Right lobe of liver (tissue), 6 donors: ENCODE data around the gene HEXD. TPM values are rescaled to one million over a fixed set of nuclear protein-coding genes. Genes with fewer than 3 reads are reported as not detected.

Experiments used
- ATAC-seq, 4 donors: fragments of 200-7000 bp; cut with Tn5 transposase; one replicate each; pipeline ENCODE4 v1.9.1; 2020; ENCODE audit warnings: mild to moderate bottlenecking in 4 of 4, moderate library complexity in 4 of 4
- DNase-seq, 3 donors: peaks; one replicate each; pipeline ENCODE4 v3.0.0-alpha.2; 2020
- H3K27ac ChIP-seq, 3 donors: fragments of 200-600 bp; one replicate each; pipeline ENCODE4 v1.8.0; 2022
- H3K27me3 ChIP-seq, 2 donors: fragments of 200-600 bp; one replicate each; pipeline ENCODE4 v1.8.0; 2022
- H3K36me3 ChIP-seq, 4 donors: fragments of 200-600 bp; sonication (generic) in 1 of 4; one replicate each; pipeline versions ENCODE4 v1.5.1 to v1.8.0; 2017 to 2022; ENCODE audit warnings: control low read depth in 1 of 4
- H3K4me1 ChIP-seq, 4 donors: fragments of 200-600 bp; sonication (generic) in 1 of 4; one replicate each; pipeline versions ENCODE4 v1.5.1 to v1.8.0; 2017 to 2022; ENCODE audit warnings: control low read depth in 1 of 4
- H3K4me3 ChIP-seq, 3 donors: fragments of 200-600 bp; one replicate each; pipeline ENCODE4 v1.8.0; 2022
- H3K9me3 ChIP-seq, 4 donors: fragments of 200-600 bp; sonication (generic) in 1 of 4; one replicate each; pipeline versions ENCODE4 v1.5.1 to v1.8.0; 2017 to 2022; ENCODE audit warnings: control low read depth in 1 of 4
- POLR2A ChIP-seq: fragments of 450-650 bp; IDR thresholded peaks from one replicate; pipeline ENCODE4 v1.6.1; 2017; ENCODE audit warnings: antibody characterized with exemption, mild to moderate bottlenecking
- WGBS: methylation state at CpG from one replicate; pipeline ENCODE4 v1.1.6; 2018; ENCODE audit warnings: low coverage, low lambda C conversion rate; ENCODE audit not compliant: insufficient coverage; ENCODE audit errors: missing lambda C conversion rate; 5-methylcytosine and 5-hydroxymethylcytosine counted together
- intact Hi-C, 2 donors: fragments of 100-400 bp; cut with DNase I; formaldehyde crosslinking; loops; one replicate each; pipeline versions ENCODE4 v1.11.2 to v1.14.1; 2022
- total RNA-seq, 6 experiments: library from RNA; depleted of rRNA in 2 of 6; stranded (reverse); fragments of >200 nt in 2 of 6; fragmentation: NEBNext Ultra II Directional in 3 of 6; extraction: Animal tissue kit (Norgen Biotek cat#: 25700) in 3 of 6; gene quantifications; one replicate each; pipeline versions ENCODE4 v1.1.0 to v1.2.4, GENCODE V29; 2016 to 2023
- TF ChIP-seq, protein P1 (sequence below), 4 donors: fragments of 200-600 bp in 3 of 4; fragments of 450-650 bp in 1 of 4; IDR thresholded peaks; one replicate each; pipeline versions ENCODE4 v1.5.1 to v1.8.0; 2016 to 2022; ENCODE audit warnings: antibody characterized with exemption in 4 of 4, mild to moderate bottlenecking in 2 of 4
- donor health status: DM: no; HTN: yes; CAD: no.
- donor health status: DM: no; HTN: no; CAD: no.
- donor health status: DM: no; HTN: no; CAD: no.
- donor health status: DM: no; HTN: yes; CAD: no.
- donor health status: DM: no; HTN: yes; CAD: no.

The HEXD gene
- total RNA-seq, 6 experiments from 2014 or later, result 9.6 to 30.4 (median 20.2) TPM

GRCh38 chr17:82396601-82397435, 21.3 kb upstream of the HEXD start:
- no peak for ATAC-seq
- Histone ChIP-seq H3K9me3 (no peaks in the 10 kb centered on the region), H3K27me3 (no peaks in the 10 kb centered on the region), H3K36me3 (no peaks in the 10 kb centered on the region), H3K27ac (no peak overlapping the region), H3K4me3 (no peak overlapping the region), H3K4me1 (no peaks in the 10 kb centered on the region)
- 78% methylated on average over 9 of the region's 19 CpGs for WGBS
- intact Hi-C loops, result no loop called here
- TF ChIP-seq, protein P1, sequence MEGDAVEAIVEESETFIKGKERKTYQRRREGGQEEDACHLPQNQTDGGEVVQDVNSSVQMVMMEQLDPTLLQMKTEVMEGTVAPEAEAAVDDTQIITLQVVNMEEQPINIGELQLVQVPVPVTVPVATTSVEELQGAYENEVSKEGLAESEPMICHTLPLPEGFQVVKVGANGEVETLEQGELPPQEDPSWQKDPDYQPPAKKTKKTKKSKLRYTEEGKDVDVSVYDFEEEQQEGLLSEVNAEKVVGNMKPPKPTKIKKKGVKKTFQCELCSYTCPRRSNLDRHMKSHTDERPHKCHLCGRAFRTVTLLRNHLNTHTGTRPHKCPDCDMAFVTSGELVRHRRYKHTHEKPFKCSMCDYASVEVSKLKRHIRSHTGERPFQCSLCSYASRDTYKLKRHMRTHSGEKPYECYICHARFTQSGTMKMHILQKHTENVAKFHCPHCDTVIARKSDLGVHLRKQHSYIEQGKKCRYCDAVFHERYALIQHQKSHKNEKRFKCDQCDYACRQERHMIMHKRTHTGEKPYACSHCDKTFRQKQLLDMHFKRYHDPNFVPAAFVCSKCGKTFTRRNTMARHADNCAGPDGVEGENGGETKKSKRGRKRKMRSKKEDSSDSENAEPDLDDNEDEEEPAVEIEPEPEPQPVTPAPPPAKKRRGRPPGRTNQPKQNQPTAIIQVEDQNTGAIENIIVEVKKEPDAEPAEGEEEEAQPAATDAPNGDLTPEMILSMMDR (IDR thresholded peaks at IDR 0.05), result no peak
- TF ChIP-seq POLR2A, result no peak
- no peak for DNase-seq

DNA sequence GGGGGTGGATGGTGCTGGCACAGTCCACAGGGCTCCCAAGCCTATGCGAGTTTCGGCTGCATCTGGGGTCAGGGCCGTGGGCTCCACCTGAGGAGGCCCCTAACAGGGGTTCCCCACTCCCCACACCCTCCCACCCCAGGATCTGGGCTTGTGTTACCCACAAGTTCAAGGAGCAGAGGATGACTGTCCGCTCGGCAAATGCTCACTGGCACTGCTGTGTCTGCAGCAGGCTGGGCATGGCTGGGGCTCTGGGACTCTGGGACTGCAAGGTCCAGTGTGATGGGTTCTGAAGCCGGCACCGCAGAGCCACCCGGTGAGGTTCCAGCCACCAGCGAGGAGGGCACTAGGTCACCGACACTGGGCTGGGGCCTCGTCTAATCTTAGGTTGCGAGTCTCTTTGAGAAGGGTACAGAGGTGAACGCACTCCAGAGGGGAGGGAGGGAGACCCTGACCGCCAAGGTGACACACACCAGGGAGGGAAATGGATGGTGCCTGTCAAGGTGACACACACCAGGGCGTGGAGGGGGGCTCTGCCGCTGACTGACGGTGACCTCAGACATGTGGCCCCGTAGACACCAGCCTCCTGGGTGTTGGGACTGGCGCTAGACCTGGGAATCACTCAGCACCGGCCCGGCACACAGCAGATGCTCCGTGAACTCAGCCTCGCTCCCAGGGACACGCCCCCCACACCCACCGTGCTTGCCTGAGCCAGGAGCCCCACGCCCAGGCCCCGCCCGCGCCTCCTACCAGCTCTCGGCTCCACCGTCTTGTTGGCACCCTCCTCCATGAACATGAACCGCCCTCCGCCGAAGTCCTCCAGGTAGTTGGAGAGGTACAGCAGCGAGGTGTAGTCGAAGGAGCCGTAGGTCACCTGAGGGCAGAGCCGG, 20.5 kb upstream of the HEXD start:
- no peak overlapping the region for H3K27ac ChIP-seq
- peaks cover 0 to 2% (median 0%) of the 10 kb centered on the region in 4 donors for H3K4me1 ChIP-seq
- no peak overlapping the region for H3K4me3 ChIP-seq
- no peaks in the 10 kb centered on the region for H3K27me3 ChIP-seq
- no peaks in the 10 kb centered on the region for H3K9me3 ChIP-seq
- WGBS, result 94% methylated on average over 12 of the region's 38 CpGs
- intact Hi-C loops, result no loop called here
- TF ChIP-seq POLR2A, result no peak
- TF ChIP-seq, protein P1 (IDR thresholded peaks at IDR 0.05), result no peak
- no peaks in the 10 kb centered on the region for H3K36me3 ChIP-seq
- no peak for DNase-seq
- ATAC-seq, result peak in 1 of 4 donors; percentile 13

- H3K27ac ChIP-seq, result no peak overlapping the region
- no peaks in the 10 kb centered on the region for H3K27me3 ChIP-seq
- DNase-seq, result no peak
- intact Hi-C loops, result no loop called here
- no peaks in the 10 kb centered on the region for H3K36me3 ChIP-seq
- no peak overlapping the region for H3K4me3 ChIP-seq
- WGBS, result 72% methylated on average over 10 of the region's 13 CpGs
- TF ChIP-seq, protein P1 (IDR thresholded peaks at IDR 0.05), result no peak
- no peak for TF ChIP-seq POLR2A
- H3K9me3 ChIP-seq, result no peaks in the 10 kb centered on the region
- ATAC-seq, result no peak
- peaks cover 0 to 8% (median 0%) of the 10 kb centered on the region in 4 donors for H3K4me1 ChIP-seq
Observed at GRCh38 chr17:82399041-82399441, 19.1 kb upstream of the HEXD start.

- Histone ChIP-seq H3K36me3 (no peaks in the 10 kb centered on the region), H3K4me1 (peaks cover 0 to 8% (median 0%) of the 10 kb centered on the region in 4 donors), H3K9me3 (no peaks in the 10 kb centered on the region), H3K4me3 (no peak overlapping the region), H3K27me3 (no peaks in the 10 kb centered on the region), H3K27ac (no peak overlapping the region)
- TF ChIP-seq, protein P1 (IDR thresholded peaks at IDR 0.05), result no peak
- no peak for TF ChIP-seq POLR2A
- intact Hi-C loops, result no loop called here
- ATAC-seq, result no peak
- 87% methylated on average over 8 of the region's 18 CpGs for WGBS
- no peak for DNase-seq
Observed at GRCh38 chr17:82399601-82400101, 18.5 kb upstream of the HEXD start.
